ENCODE data around the gene PATL2. TPM values are rescaled to one million over a fixed set of nuclear protein-coding genes. Genes with fewer than 3 reads are reported as not detected.

PATL2 gene
- total RNA-seq, 1 experiment from 2014 or later, result 0.49 TPM

GRCh38 chr15:44718927-44719292 lies 7.8 kb upstream of the PATL2 start:
- BruUV-seq (replicated peaks), result no TSS peak
- Histone ChIP-seq H3K4me1 (ENCODE audit: control insufficient read depth, insufficient read depth, low read length) (peaks cover 31% of the 10 kb centered on the region), H3K27ac (ENCODE audit: low read length) (no peak overlapping the region; the same call in 1 of the 2 replicates), H3K4me3 (ENCODE audit: low read depth in 2 of 2, low read length in 2 of 2) (no peak overlapping the region), H3K9me3 (ENCODE audit: control insufficient read depth, insufficient read depth, low read depth, low read length) (no peaks in the 10 kb centered on the region), H3K27me3 (ENCODE audit: control insufficient read depth, insufficient read depth, low read length) (no peaks in the 10 kb centered on the region), H3K36me3 (ENCODE audit: control insufficient read depth, insufficient read depth, low read length) (peaks cover 30% of the 10 kb centered on the region)
- ChIA-PET POLR2A (no interaction called here), CTCF (no interaction called here)
- no peak for ATAC-seq
- intact Hi-C loops (cut with micrococcal nuclease; ENCODE audit: unreplicated experiment), result no loop called here
- no peak for DNase-seq (ENCODE audit: low read depth, low spot score)
- TF ChIP-seq TCF7L2 (IDR thresholded peaks at IDR 0.05; ENCODE audit: low read depth, low read length), result no peak
- TF ChIP-seq POLR2AphosphoS5 (IDR thresholded peaks at IDR 0.05; ENCODE audit: low read depth, low read length), result no peak
- no peak for TF ChIP-seq CTCF (IDR thresholded peaks at IDR 0.05)
- in situ Hi-C loops (cut with HindIII; ENCODE audit: low pct_unique_long_range_greater_than_20kb, low sequenced_read_pairs), result no loop called here

GRCh38 chr15:44718180-44718926 lies 7.2 kb upstream of the PATL2 start:
- intact Hi-C loops (cut with micrococcal nuclease; ENCODE audit: unreplicated experiment), result no loop called here
- POLR2A ChIA-PET, result no interaction called here

More at GRCh38 chr15:44718180-44718926, 7.2 kb upstream of the PATL2 start:
- peaks cover 30% of the 10 kb centered on the region for H3K36me3 ChIP-seq (ENCODE audit: control insufficient read depth, insufficient read depth, low read length)
- no peaks in the 10 kb centered on the region for H3K27me3 ChIP-seq (ENCODE audit: control insufficient read depth, insufficient read depth, low read length)
- no peak overlapping the region; the same call in 1 of the 2 replicates for H3K27ac ChIP-seq (ENCODE audit: low read length)
- DNase-seq (ENCODE audit: low read depth, low spot score) (no peak), ATAC-seq (no peak)
- H3K9me3 ChIP-seq (ENCODE audit: control insufficient read depth, insufficient read depth, low read depth, low read length), result no peaks in the 10 kb centered on the region
- no peak overlapping the region for H3K4me3 ChIP-seq (ENCODE audit: low read depth in 2 of 2, low read length in 2 of 2)
- in situ Hi-C loops (cut with HindIII; ENCODE audit: low pct_unique_long_range_greater_than_20kb, low sequenced_read_pairs), result no loop called here
- BruUV-seq (replicated peaks), result no TSS peak
- TF ChIP-seq TCF7L2 (IDR thresholded peaks at IDR 0.05; ENCODE audit: low read depth, low read length) (no peak), CTCF (IDR thresholded peaks at IDR 0.05) (no peak), SIN3A (IDR thresholded peaks at IDR 0.05; ENCODE audit: borderline replicate concordance, insufficient read depth, low read depth, low read length) (no peak), POLR2AphosphoS5 (IDR thresholded peaks at IDR 0.05; ENCODE audit: low read depth, low read length) (no peak), REST (IDR thresholded peaks at IDR 0.05; ENCODE audit: insufficient read depth in 1 of 2, low read depth in 2 of 2, low read length in 1 of 2) (no peak)
- CTCF ChIA-PET, result no interaction called here
- H3K4me1 ChIP-seq (ENCODE audit: control insufficient read depth, insufficient read depth, low read length), result peaks cover 36% of the 10 kb centered on the region

Data from Panc1 (cell line).